SJCRH30 (cell line): ENCODE data around the gene DNM3. TPM values are rescaled to one million over a fixed set of nuclear protein-coding genes. Genes with fewer than 3 reads are reported as not detected.

ENCODE experiments used
- DNase-seq, 2 experiments: peaks; one replicate each; pipeline ENCODE4 v3.0.0-alpha.2; 2015 to 2020
- H3K27ac ChIP-seq: fragments of 250-450 bp; sonication (Bioruptor Pico); 2 replicates; pipeline ENCODE4 v1.5.1; 2020; ENCODE audit warnings: mild to moderate bottlenecking, moderate library complexity
- H3K27me3 ChIP-seq: fragments of 250-450 bp; sonication (Bioruptor Pico); 2 replicates; pipeline ENCODE4 v1.5.1; 2020; ENCODE audit warnings: mild to moderate bottlenecking, moderate library complexity
- H3K36me3 ChIP-seq: fragments of 250-450 bp; sonication (Bioruptor Pico); 2 replicates; pipeline ENCODE4 v1.5.1; 2020; ENCODE audit warnings: mild to moderate bottlenecking, moderate library complexity
- H3K4me1 ChIP-seq: fragments of 250-450 bp; sonication (Bioruptor Pico); 2 replicates; pipeline ENCODE4 v1.5.1; 2020; ENCODE audit warnings: mild to moderate bottlenecking, moderate library complexity
- H3K4me3 ChIP-seq: fragments of 250-450 bp; sonication (Bioruptor Pico); 2 replicates; pipeline ENCODE4 v1.5.1; 2020; ENCODE audit warnings: mild to moderate bottlenecking, moderate library complexity
- H3K9me3 ChIP-seq: fragments of 250-450 bp; sonication (Bioruptor Pico); replicated peaks from 2 replicates; pipeline ENCODE4 v1.5.1; 2020; ENCODE audit warnings: mild to moderate bottlenecking, moderate library complexity
- total RNA-seq: library from RNA; depleted of rRNA; stranded (reverse); fragments of >200 nt; shearing (Covaris generic); gene quantifications from 2 replicates; pipeline ENCODE4 v1.2.3, GENCODE V29; 2014

The DNM3 gene
- total RNA-seq, 1 experiment from 2014 or later: 13.7 TPM

DNA sequence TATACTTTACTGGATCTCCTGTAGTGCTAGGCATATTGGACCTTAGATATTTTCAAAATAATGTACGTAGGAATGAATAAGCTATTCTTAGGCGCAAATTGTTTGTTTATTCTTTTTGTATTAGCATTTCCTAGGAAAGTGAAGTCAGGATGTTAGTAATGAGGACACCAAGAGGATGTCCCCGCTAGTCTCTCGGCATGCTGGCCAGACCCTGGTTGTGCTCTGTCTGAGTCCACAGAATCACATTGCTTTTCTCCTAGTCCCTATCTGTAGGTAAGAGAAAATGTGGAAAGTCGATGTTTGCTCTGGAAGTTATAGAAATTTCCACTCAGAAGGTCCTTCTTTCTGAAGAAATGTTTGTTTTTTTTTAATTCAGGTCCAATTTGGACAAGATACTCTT, 31.1 kb downstream of the DNM3 start:
- Histone ChIP-seq H3K4me3 (no peak overlapping the region), H3K4me1 (no peaks in the 10 kb centered on the region; the same call in 1 of the 2 replicates), H3K36me3 (no peaks in the 10 kb centered on the region), H3K9me3 (no peaks in the 10 kb centered on the region), H3K27me3 (no peaks in the 10 kb centered on the region), H3K27ac (no peak overlapping the region)
- no peak for DNase-seq

DNA sequence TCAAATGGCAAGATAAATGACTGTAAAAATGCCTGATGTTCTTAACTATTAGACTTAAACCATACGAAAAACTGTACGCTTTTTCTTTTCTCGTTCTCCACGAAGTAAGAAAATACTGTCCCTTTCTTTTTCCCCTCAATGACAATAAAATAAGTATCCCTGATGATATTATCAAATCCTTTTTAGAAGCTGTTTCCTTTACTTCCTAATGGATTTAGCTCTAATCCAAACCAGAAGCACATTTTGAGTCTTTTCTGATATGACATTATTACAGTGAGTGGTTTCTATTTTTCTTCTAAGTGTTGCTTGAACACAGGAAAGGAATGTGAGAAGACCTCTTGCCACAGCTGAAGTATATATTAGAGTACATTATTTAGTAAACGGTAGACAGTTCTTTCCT, 32.4 kb downstream of the DNM3 start:
- Histone ChIP-seq H3K4me1 (no peaks in the 10 kb centered on the region; the same call in 1 of the 2 replicates), H3K27me3 (no peaks in the 10 kb centered on the region), H3K4me3 (no peak overlapping the region), H3K36me3 (no peaks in the 10 kb centered on the region), H3K9me3 (no peaks in the 10 kb centered on the region), H3K27ac (no peak overlapping the region)
- no peak for DNase-seq

DNA sequence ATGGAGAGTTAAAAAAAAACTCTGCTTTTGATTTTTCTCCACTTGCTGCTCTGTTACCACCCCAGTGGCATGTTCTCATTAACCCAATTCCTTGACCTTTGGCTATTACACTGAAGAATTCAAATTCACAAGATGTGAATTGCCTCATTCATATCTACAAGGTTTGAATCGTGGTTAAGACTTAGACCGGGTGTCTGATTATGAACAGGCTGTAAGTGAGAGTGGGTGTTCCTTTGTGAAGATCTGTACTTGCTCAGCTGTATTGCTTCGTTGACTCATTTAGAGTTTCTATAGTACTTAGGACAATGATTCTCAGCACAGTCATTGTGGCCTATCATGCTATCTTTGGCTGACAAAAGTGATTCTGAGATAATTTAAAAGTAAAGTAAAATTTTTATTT, 36.4 kb downstream of the DNM3 start:
- Histone ChIP-seq H3K4me1 (no peaks in the 10 kb centered on the region; the same call in 1 of the 2 replicates), H3K27me3 (no peaks in the 10 kb centered on the region), H3K27ac (no peak overlapping the region), H3K4me3 (no peak overlapping the region), H3K36me3 (no peaks in the 10 kb centered on the region), H3K9me3 (no peaks in the 10 kb centered on the region)
- no peak for DNase-seq

DNA sequence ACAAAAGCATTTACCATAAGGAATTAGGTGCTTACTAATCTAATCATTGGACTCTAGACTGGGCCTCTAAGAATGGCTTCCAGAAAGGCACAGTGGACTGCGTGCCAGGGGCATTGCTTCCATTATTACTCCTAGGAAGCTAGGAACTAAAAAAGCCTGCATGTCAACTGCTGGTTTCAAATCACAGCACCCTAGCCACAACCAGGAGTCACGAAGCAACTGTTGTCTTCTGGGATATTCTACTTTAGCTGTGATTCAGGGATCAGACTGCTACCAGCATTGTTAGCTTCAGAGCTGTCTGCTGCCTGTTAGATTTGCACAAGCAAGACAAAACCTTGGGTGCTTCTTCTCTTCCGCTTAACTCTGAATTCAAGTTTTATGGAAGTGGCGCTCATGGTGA, 38.3 kb downstream of the DNM3 start:
- no peak overlapping the region for H3K4me3 ChIP-seq
- peaks cover 4% of the 10 kb centered on the region; the same call in 1 of the 2 replicates for H3K4me1 ChIP-seq
- H3K27me3 ChIP-seq: no peaks in the 10 kb centered on the region
- no peak for DNase-seq
- no peaks in the 10 kb centered on the region for H3K9me3 ChIP-seq
- H3K36me3 ChIP-seq: no peaks in the 10 kb centered on the region
- no peak overlapping the region for H3K27ac ChIP-seq

DNA sequence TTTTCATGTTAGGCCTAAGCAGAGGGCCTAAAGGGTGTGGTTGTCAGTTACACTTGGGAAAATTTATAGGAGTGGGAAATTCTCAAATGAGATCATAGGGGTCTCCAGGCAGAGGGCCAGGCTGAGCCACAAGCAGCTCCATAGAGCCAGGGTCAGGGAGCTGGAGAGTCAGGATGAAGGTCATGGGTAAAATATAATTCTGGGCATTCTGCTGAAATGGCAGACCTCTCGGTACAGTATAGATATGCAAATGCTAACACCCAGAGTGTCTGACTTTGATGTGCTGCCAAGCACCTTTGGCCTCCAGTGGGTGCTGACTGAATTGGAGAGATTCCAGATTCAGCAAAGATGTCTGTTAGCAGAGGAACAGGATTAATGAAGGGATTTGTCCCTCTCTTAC, 40.1 kb downstream of the DNM3 start:
- Histone ChIP-seq H3K9me3 (no peaks in the 10 kb centered on the region), H3K36me3 (no peaks in the 10 kb centered on the region), H3K4me3 (no peak overlapping the region), H3K4me1 (peaks cover 7% of the 10 kb centered on the region; the same call in 1 of the 2 replicates), H3K27ac (no peak overlapping the region), H3K27me3 (no peaks in the 10 kb centered on the region)
- no peak for DNase-seq

DNA sequence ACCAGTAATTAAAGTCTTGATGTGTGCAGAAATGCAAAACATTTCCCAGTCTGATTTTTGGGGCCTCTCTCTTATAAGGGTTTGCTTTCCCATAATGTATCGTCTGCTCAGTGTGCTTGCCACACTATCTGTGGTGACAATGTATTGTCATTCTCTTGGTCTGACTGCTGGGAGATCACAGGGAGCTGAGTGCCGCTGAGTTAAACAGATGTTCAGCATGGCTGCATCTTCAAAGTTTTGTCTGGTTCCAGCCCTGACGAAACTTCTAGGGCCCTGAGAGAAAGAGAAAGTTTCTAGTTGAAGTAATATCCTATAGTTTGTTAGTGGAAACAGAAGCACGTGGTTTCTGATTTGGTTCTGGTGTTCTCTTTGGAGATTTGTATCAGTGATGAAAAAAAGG, 42.6 kb downstream of the DNM3 start:
- H3K4me1 ChIP-seq: peaks cover 7% of the 10 kb centered on the region; the same call in 1 of the 2 replicates
- no peaks in the 10 kb centered on the region for H3K36me3 ChIP-seq
- no peaks in the 10 kb centered on the region for H3K27me3 ChIP-seq
- no peaks in the 10 kb centered on the region for H3K9me3 ChIP-seq
- no peak overlapping the region for H3K4me3 ChIP-seq
- no peak overlapping the region for H3K27ac ChIP-seq
- DNase-seq: no peak

DNA sequence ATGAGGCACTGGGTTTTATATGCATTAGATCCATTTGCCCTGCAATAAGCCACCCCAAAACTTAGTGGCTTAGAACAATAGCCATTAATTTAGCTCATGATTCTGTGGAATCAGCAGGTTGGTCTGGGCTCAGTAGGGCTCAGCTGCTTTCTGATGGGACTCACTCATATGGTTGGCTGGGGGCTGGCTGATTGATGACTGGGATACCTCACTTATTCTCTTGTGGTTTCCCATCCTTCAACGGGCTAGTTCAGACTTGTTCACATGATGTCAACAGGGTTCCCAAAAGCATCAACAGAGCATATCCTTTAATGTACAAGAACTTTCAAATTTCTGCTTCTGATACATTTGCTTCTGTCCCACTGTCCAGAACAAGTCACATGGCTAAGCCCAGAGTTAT, 43.2 kb downstream of the DNM3 start:
- no peak overlapping the region for H3K27ac ChIP-seq
- H3K4me1 ChIP-seq: peaks cover 7% of the 10 kb centered on the region; the same call in 1 of the 2 replicates
- no peaks in the 10 kb centered on the region for H3K9me3 ChIP-seq
- no peak overlapping the region for H3K4me3 ChIP-seq
- H3K27me3 ChIP-seq: no peaks in the 10 kb centered on the region
- no peaks in the 10 kb centered on the region for H3K36me3 ChIP-seq
- DNase-seq: peak in 1 of 2 experiments; percentile 21

DNA sequence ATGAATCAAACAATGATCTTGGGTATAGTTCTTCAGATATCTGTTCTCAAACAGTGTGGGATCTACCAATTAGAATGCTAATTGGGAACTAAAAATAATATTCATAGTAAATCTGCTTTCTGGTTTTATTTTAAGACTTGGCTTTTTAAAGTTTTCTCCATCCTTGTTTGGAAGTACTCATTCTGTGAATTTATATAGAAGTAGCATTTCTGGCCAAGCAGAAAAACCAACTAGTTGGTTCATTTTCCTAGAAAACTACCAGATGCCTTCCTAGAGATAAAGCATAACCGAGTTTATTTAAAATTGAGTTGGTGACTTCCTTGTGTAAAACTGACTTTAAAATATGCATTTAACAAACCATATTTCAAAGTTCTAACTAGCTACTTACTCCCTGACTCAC, 48.8 kb downstream of the DNM3 start:
- no peak for DNase-seq
- Histone ChIP-seq H3K4me1 (no peaks in the 10 kb centered on the region), H3K4me3 (no peak overlapping the region), H3K36me3 (no peaks in the 10 kb centered on the region), H3K27ac (no peak overlapping the region), H3K27me3 (no peaks in the 10 kb centered on the region), H3K9me3 (no peaks in the 10 kb centered on the region)

DNA sequence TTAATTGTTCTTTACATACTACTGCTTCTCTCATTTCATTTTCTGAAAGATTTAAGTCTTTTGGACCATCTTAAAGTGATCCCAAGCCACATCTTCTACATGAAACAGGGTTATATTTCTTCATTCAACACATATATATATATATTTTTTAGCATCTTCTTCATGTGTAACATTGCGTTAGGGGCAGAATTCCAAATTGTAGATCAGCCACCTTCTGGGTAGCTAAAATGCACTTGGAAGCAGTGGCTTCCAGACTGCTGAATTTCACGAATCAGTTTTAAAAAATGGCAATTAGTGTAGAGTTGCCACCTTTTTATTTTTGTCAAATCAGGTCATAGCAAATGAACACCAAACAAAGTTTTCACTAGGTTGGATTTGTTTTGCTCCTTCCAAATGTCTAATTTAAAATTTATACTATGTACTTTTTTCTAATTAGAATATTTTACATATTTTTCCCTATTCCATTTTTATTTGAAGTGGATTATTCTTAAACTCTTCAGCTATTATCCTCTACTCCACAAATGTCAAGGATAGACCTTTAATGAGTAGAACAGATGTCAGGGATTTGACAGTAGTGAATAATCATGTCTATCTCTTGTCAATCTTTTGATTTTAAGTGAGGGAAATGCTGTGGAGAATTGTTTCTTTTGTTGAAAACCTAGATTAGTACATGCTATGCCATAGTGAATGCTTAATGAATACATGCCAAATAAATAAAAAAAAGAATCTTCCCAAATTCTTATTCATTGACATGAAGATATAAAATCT, 55.8 kb downstream of the DNM3 start:
- DNase-seq: no peak
- H3K36me3 ChIP-seq: no peaks in the 10 kb centered on the region
- no peaks in the 10 kb centered on the region for H3K27me3 ChIP-seq
- H3K4me3 ChIP-seq: no peak overlapping the region
- H3K9me3 ChIP-seq: no peaks in the 10 kb centered on the region
- H3K4me1 ChIP-seq: peaks cover 13% of the 10 kb centered on the region
- H3K27ac ChIP-seq: no peak overlapping the region

DNA sequence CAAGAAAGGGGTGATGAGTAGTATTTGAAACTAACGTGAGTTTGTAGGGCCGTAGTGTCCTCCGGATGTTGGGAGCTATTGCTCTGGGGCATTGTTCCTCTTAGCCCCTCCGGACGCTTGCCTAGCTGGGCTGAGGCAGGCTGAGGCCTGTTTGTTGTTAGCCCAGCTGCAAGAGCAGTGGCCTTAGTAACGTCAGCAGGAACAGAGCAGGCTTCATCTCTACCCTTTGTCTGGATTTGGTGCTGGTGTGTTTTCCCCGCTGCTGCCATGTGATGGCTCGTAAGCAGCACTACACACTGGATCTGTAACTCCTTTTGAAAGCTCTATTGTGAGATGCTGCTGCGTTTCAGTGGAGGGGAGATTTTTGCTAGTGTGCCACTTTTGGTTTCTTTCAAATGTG, 57.6 kb downstream of the DNM3 start:
- Histone ChIP-seq H3K9me3 (no peaks in the 10 kb centered on the region), H3K27ac (peak overlapping the region; percentile 81), H3K4me1 (peaks cover 13% of the 10 kb centered on the region), H3K36me3 (no peaks in the 10 kb centered on the region), H3K27me3 (no peaks in the 10 kb centered on the region), H3K4me3 (peak overlapping the region; percentile 32)
- peak; percentile 84 to 91 for DNase-seq

DNA sequence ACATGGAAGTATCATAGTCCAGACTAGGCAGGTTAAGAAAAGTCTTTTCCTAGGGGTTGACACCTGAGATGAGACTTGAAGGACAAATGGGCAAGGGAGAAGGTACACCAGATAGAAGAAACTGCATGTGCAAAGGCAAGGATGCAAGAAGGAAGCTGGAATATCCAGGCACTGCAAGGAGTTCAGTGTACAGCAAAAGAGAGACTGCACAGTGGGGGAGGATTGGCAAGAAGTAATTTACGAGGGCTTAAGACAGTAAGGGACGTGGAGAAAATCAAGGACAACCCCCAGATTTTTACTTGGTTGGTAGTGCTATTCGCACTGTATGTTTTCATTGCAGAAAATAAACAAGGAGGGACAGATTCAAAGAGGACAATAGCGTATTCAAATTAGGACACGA, 58.5 kb downstream of the DNM3 start:
- H3K4me1 ChIP-seq: peaks cover 13% of the 10 kb centered on the region
- no peak overlapping the region for H3K4me3 ChIP-seq
- no peak for DNase-seq
- no peaks in the 10 kb centered on the region for H3K27me3 ChIP-seq
- no peaks in the 10 kb centered on the region for H3K9me3 ChIP-seq
- H3K36me3 ChIP-seq: no peaks in the 10 kb centered on the region
- H3K27ac ChIP-seq: peak overlapping the region; percentile 81

DNA sequence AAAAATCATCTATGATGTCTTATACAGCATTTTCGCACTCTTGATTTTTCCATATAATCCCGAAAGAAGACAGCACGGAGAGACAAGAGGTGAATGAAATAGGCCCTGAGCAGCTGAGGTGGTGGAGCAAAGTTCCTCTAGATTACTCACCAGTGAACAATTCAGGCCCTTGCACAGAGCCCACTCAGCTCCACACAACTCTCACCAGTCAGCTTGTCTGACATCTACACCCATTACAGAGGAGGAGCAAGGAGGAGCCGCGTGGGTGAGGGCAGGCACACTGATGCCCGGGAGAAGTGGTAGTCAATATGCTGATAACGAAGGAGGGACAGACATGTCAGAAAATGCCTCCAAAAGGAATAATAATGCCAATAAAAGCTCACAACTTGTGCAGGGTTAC, 59.9 kb downstream of the DNM3 start:
- Histone ChIP-seq H3K4me1 (peaks cover 13% of the 10 kb centered on the region), H3K9me3 (no peaks in the 10 kb centered on the region), H3K27ac (no peak overlapping the region), H3K36me3 (no peaks in the 10 kb centered on the region), H3K27me3 (no peaks in the 10 kb centered on the region), H3K4me3 (no peak overlapping the region)
- peak; percentile 17 to 21 for DNase-seq

DNA sequence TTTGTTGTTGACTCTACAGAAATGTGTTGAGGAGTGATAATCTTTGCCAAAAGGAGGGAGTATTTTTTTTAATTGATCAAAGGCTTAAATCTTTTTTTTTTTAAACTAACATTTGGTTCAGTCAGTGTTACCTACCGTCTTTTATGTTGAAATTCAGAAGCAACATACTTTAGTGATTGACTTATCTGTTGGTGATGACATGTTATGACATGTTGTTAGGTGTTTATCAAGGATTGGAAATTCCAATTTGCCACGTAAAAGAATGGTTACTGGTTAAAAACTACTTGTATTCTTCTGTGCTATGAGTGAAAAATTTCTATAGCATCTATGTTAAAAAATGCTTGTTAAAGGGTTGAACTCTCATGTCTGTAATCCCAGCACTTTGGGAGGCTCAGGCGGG, 61.2 kb downstream of the DNM3 start:
- no peaks in the 10 kb centered on the region for H3K9me3 ChIP-seq
- peaks cover 13% of the 10 kb centered on the region for H3K4me1 ChIP-seq
- no peaks in the 10 kb centered on the region for H3K36me3 ChIP-seq
- no peak overlapping the region for H3K27ac ChIP-seq
- DNase-seq: no peak
- no peak overlapping the region for H3K4me3 ChIP-seq
- H3K27me3 ChIP-seq: no peaks in the 10 kb centered on the region

DNA sequence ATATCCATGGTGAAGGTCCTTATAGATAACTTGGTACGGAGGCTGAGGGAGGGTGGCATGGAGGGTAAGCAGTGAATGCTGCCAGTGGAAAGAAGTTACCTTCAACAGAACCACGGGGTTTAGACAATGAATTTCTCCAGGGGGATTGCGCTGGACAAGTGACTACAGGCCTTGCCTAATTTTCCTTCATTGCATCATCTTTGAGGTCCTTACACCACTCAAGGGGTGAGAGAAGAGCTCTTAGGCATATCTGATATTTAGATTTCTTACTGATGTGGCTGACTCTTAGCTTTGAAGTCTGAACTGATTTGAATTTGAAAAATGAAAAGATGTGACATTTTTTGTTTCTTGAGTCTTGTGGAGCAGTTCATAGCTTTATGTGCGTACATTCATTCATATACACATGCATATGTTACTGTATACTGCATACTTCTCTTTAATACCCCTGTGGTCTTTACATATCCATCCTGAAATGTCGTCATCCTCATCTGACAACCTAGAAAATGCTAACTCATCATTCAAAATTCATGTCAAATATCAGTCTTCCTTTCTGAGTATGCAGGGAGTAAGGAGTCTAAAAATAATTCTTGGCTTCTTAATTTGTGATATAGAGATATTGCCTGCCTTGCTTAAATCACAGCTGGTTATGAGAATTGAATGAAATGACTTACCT, 63.6 kb downstream of the DNM3 start:
- H3K4me1 ChIP-seq: peaks cover 5% of the 10 kb centered on the region
- no peaks in the 10 kb centered on the region for H3K9me3 ChIP-seq
- no peaks in the 10 kb centered on the region for H3K27me3 ChIP-seq
- H3K27ac ChIP-seq: no peak overlapping the region
- DNase-seq: no peak
- no peaks in the 10 kb centered on the region for H3K36me3 ChIP-seq
- H3K4me3 ChIP-seq: no peak overlapping the region

DNA sequence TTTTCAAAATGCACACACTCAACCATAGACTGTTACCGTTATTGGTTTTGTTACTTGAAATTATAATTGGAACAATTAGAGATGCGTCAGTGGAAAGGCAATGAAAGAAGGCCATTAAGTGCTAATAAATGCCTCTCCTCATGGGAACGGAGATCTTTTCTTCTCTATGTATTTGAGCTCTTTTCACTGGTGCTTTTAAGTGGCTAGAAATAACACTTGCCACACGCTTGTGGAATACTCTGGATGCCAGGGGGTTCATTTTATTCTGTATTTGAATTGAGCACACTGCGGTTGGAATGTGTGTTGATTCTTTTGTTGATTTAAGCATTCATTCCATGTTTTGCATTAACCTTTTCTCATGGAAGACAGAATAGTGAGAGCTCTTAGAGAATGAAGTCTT, 68.4 kb downstream of the DNM3 start:
- H3K9me3 ChIP-seq: no peaks in the 10 kb centered on the region
- H3K4me1 ChIP-seq: peaks cover 35% of the 10 kb centered on the region
- H3K27ac ChIP-seq: peak overlapping the region; percentile 84
- H3K4me3 ChIP-seq: no peak overlapping the region
- no peaks in the 10 kb centered on the region for H3K36me3 ChIP-seq
- H3K27me3 ChIP-seq: no peaks in the 10 kb centered on the region
- DNase-seq: no peak
